GM12892 (cell line): ENCODE results near the gene BLMH.
A peak's percentile ranks its signal among the peaks of the same experiment; 100 is the strongest.

Experiments used
- DNase-seq: peaks from one replicate; pipeline ENCODE4 v3.0.0; 2011; ENCODE audit not compliant: insufficient read length
- FAIRE-seq: peaks from 2 replicates; lab custom pipeline; 2011; peaks lifted over from hg19 to GRCh38; lab: Jason Lieb, UNC
- POLR2A ChIP-seq: IDR thresholded peaks from 2 replicates; pipeline ENCODE4 v1.6.1; 2011; ENCODE audit warnings: low read depth, low read length, control low read depth
- POLR2AphosphoS5 ChIP-seq: IDR thresholded peaks from 2 replicates; pipeline ENCODE4 v1.6.1; 2011; ENCODE audit warnings: low read depth, low read length, control low read depth
- TAF1 ChIP-seq: IDR thresholded peaks from 2 replicates; pipeline ENCODE4 v1.6.1; 2011; ENCODE audit warnings: low read depth, mild to moderate bottlenecking, control low read depth, low read length, borderline replicate concordance

Gene BLMH

GRCh38 chr17:30221346-30221745 lies 70.4 kb downstream of the BLMH start:
- no peak for DNase-seq
- TF ChIP-seq TAF1 = no peak
- TF ChIP-seq POLR2AphosphoS5 = no peak
- no peak for TF ChIP-seq POLR2A
- no peak for FAIRE-seq

- no peak for TF ChIP-seq POLR2AphosphoS5
- no peak for TF ChIP-seq POLR2A
- TF ChIP-seq TAF1 = no peak
- FAIRE-seq = no peak
- no peak for DNase-seq
These were observed 71.3 kb downstream of the BLMH start for GRCh38 chr17:30220414-30220813.

- TF ChIP-seq POLR2AphosphoS5 = no peak
- TF ChIP-seq POLR2A = no peak
- no peak for TF ChIP-seq TAF1
- no peak for DNase-seq
- FAIRE-seq = no peak
These were observed 71.9 kb downstream of the BLMH start for GRCh38 chr17:30219833-30220232.

GRCh38 chr17:30219315-30219714 lies 72.4 kb downstream of the BLMH start:
- TF ChIP-seq POLR2A (no peak), POLR2AphosphoS5 (no peak), TAF1 (no peak)
- FAIRE-seq = no peak
- DNase-seq = no peak

- FAIRE-seq (peak; percentile 89), DNase-seq (no peak)
- TF ChIP-seq POLR2AphosphoS5 = no peak
- TF ChIP-seq POLR2A = no peak
These were observed 72.9 kb downstream of the BLMH start for GRCh38 chr17:30218799-30219198.

- DNase-seq (no peak), FAIRE-seq (no peak)
- TF ChIP-seq POLR2A (no peak), TAF1 (no peak), POLR2AphosphoS5 (no peak)
These were observed 73.9 kb downstream of the BLMH start for GRCh38 chr17:30217746-30218245.

- FAIRE-seq = no peak
- no peak for TF ChIP-seq POLR2AphosphoS5
- no peak for TF ChIP-seq POLR2A
- no peak for TF ChIP-seq TAF1
These were observed 74.7 kb downstream of the BLMH start for GRCh38 chr17:30217054-30217453.

GRCh38 chr17:30212750-30213149 lies 79.0 kb downstream of the BLMH start:
- FAIRE-seq (peak; percentile 99), DNase-seq (peak; percentile 58)
- TF ChIP-seq POLR2A = peak; percentile 52; the same call in 1 of the 2 replicates
- TF ChIP-seq TAF1 = no peak
- peak; percentile 60 for TF ChIP-seq POLR2AphosphoS5

More at GRCh38 chr17:30217054-30217453, 74.7 kb downstream of the BLMH start:
- DNase-seq = no peak

- TF ChIP-seq POLR2AphosphoS5 (no peak), POLR2A (no peak), TAF1 (no peak)
- no peak for DNase-seq
- no peak for FAIRE-seq
These were observed 80.4 kb downstream of the BLMH start for GRCh38 chr17:30211371-30211770.

- DNase-seq (no peak), FAIRE-seq (no peak)
- TF ChIP-seq TAF1 = no peak
These were observed 80.8 kb downstream of the BLMH start for GRCh38 chr17:30210901-30211300.

GRCh38 chr17:30210366-30210765 lies 81.4 kb downstream of the BLMH start:
- TF ChIP-seq POLR2A (no peak), POLR2AphosphoS5 (no peak)
- DNase-seq (no peak), FAIRE-seq (no peak)

GRCh38 chr17:30209930-30210329 lies 81.8 kb downstream of the BLMH start:
- no peak for FAIRE-seq
- no peak for DNase-seq
- TF ChIP-seq POLR2A (no peak), POLR2AphosphoS5 (no peak), TAF1 (no peak)

GRCh38 chr17:30208214-30208613 lies 83.5 kb downstream of the BLMH start:
- TF ChIP-seq POLR2AphosphoS5 = no peak
- no peak for TF ChIP-seq POLR2A
- no peak for TF ChIP-seq TAF1
- peak; percentile 51 for FAIRE-seq
- DNase-seq = no peak
